NT2/D1 (cell line): ENCODE measurements around the gene NEUROG3.

Experiments used
- SUZ12 ChIP-seq: IDR thresholded peaks from 2 replicates; pipeline ENCODE4 v1.6.1; 2011; ENCODE audit not compliant: insufficient read length, insufficient read depth; ENCODE audit errors: extremely low read depth
- YY1 ChIP-seq: IDR thresholded peaks from 2 replicates; pipeline ENCODE4 v1.6.1; 2011; ENCODE audit not compliant: insufficient read length, insufficient read depth
- ZNF274 ChIP-seq: IDR thresholded peaks from 2 replicates; pipeline ENCODE4 v1.6.1; 2011; ENCODE audit warnings: mild to moderate bottlenecking, low read depth, low read length

DNA sequence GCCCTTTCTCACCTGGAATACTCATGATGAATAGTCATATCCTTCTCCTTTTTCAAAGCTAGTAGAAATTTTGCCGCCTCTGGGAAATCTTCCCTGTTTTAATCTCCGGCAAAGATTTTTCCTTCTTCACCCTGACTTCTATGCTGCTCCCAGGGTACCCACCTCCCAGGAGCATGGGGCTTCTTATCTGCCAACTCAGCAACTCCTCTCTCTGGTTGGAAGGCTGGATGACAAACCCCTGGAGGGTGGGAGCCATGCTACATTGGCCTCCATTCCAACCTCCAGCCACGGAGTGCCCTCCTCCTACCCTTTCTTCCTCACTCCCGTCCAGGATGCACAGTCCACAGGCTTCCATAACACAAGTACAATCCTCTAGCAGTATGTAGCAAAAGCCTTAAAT is 19.9 kb downstream of the NEUROG3 start:
- TF ChIP-seq ZNF274 (no peak), YY1 (no peak), SUZ12 (no peak)
